ENCODE data around the gene ZPR1.

DNA sequence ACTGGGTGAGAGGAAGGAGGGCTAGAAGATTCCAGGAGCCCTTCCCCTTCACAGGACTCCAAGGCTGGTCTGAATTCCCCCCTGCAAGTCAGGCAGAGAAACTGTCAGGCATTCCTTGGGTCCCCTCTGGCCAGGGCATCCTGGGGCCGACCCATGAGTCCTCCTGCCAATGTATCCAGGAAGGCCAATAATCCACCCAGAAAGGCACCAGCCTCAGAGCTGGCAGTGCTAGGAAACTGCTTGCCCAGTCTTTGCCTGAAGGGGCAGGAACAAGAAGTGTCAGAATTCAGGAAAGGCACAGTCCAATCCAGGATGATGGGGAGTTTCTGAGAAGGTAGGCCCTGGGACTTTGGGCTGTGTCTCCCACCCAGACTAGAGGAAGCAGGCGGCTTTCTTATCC lies 56.0 kb downstream of the ZPR1 start:
- TF ChIP-seq POLR2A (IDR thresholded peaks at IDR 0.05): no peak
- TF ChIP-seq POLR2AphosphoS5 (IDR thresholded peaks at IDR 0.05; ENCODE audit: insufficient read depth in 1 of 2, low read depth in 1 of 2): no peak
- TF ChIP-seq, protein P1, sequence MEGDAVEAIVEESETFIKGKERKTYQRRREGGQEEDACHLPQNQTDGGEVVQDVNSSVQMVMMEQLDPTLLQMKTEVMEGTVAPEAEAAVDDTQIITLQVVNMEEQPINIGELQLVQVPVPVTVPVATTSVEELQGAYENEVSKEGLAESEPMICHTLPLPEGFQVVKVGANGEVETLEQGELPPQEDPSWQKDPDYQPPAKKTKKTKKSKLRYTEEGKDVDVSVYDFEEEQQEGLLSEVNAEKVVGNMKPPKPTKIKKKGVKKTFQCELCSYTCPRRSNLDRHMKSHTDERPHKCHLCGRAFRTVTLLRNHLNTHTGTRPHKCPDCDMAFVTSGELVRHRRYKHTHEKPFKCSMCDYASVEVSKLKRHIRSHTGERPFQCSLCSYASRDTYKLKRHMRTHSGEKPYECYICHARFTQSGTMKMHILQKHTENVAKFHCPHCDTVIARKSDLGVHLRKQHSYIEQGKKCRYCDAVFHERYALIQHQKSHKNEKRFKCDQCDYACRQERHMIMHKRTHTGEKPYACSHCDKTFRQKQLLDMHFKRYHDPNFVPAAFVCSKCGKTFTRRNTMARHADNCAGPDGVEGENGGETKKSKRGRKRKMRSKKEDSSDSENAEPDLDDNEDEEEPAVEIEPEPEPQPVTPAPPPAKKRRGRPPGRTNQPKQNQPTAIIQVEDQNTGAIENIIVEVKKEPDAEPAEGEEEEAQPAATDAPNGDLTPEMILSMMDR (IDR thresholded peaks at IDR 0.05): no peak
